Measurements from ENCODE around the gene COL5A2. TPM values are rescaled to one million over a fixed set of nuclear protein-coding genes. Genes with fewer than 3 reads are reported as not detected.

COL5A2 gene
- total and polyA plus RNA-seq, 9 of the 15 experiments (the other 6 are each of a cell fraction or from before 2014, with no cell fraction given) = 0.01 to 0.54 (median 0.19) TPM

DNA sequence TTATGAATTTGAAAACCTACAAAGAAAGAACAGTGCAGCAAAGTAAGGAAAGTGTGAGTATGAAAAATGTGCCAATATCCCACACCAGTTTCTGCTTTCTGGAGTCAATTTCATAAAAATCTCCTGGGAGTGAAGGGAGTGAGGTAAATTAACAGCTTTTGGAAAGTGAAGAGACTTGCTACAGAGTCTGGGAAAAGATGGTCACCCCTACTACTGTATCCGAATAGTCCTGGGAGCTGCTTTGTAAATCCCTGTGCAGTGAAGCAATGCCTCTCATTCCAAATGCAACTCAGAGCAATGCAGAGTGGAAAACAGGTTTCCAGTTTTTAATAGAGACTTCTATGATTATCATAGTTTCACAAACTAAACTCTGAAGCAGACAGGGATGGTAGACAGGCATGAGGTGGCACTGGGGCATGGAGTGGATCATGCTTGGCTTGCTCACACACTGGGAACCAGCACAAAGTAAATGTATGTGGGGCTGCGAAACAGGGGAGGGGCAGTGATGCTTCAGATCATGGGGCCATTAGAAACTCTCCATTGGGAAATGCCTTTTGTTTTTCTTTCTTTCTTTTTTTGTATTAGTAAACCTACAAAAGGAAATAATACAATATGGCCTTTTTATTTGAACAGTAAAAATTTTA is 10.6 kb downstream of the COL5A2 start (continued):
- TF ChIP-seq, protein P1, sequence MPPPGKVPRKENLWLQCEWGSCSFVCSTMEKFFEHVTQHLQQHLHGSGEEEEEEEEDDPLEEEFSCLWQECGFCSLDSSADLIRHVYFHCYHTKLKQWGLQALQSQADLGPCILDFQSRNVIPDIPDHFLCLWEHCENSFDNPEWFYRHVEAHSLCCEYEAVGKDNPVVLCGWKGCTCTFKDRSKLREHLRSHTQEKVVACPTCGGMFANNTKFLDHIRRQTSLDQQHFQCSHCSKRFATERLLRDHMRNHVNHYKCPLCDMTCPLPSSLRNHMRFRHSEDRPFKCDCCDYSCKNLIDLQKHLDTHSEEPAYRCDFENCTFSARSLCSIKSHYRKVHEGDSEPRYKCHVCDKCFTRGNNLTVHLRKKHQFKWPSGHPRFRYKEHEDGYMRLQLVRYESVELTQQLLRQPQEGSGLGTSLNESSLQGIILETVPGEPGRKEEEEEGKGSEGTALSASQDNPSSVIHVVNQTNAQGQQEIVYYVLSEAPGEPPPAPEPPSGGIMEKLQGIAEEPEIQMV (tag; conservative IDR thresholded peaks at IDR 0.05; ENCODE audit: low read depth) = no peak
- no peak for TF ChIP-seq ZNF695 (CRISPR knock-in tag; IDR thresholded peaks at IDR 0.05)
- TF ChIP-seq HDAC1 (IDR thresholded peaks at IDR 0.05) = no peak

DNA sequence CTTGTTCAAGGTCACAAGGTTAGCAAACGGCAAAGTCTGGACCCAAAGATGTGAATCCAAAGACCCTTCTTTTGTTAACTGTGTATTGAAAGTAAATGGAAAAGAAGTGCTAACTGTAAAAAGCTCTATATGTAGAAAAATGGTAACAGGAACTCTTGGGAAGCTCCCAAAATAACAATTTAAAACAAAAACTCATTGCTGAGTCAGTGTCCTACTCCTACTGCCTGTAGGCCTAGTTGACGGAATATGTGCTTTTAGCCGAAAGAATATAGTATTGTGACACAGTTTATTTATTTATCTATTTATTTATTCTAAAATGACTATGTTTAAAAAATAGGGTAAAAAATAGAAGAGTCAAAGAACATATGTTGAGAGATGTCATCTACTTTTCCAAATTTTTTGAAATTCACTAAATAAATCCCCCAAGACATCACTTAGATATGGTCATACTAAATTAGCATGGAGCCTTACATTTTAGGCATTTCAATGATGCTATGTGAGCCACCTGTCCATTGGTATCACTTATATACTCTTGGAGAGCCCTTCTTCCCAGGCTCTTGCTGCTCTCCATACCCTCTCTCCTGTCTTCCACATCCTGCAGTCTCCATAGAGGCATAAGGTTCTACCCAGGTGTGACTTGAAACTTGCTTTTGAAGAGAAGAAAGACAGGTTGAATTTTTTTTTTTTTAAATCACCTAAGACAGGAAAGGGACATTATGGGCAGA is 13.7 kb downstream of the COL5A2 start:
- no peaks in the 10 kb centered on the region for H3K36me3 ChIP-seq (ENCODE audit: control insufficient read depth, insufficient read depth, low read length)
- H3K9me3 ChIP-seq (replicated peaks; ENCODE audit: control insufficient read depth, insufficient read depth, low read depth, low read length) = no peaks in the 10 kb centered on the region
- DNase-seq (ENCODE audit: extremely low read depth in 1 of 4, low spot score in 3 of 4) = no peak
- POLR2A ChIA-PET = interaction anchor here (1.2 kb wide), 1 partner anchor 23 kb away, joined by 3 read pairs; no protein-coding TSS in a partner anchor
- H2AFZ ChIP-seq (ENCODE audit: low read depth, low read length) = no peak overlapping the region
- no peaks in the 10 kb centered on the region for H4K20me1 ChIP-seq (replicated peaks; ENCODE audit: control insufficient read depth, insufficient read depth, low read length)
- FAIRE-seq = no peak
- WGBS (ENCODE audit: insufficient coverage, low coverage, missing lambda C conversion rate) = 43% methylated on average over 3 of the region's 3 CpGs
- CTCF ChIA-PET (ENCODE audit: low intra/inter-chr PET ratio) = no interaction called here
- H3K27ac ChIP-seq (ENCODE audit: extremely low read depth, low read depth, low read length) = no peak overlapping the region
- intact Hi-C loops (cut with micrococcal nuclease) = no loop called here
- H3K9me1 ChIP-seq (ENCODE audit: control insufficient read depth, insufficient read depth, low read length) = no peaks in the 10 kb centered on the region
- no peaks in the 10 kb centered on the region for H3K27me3 ChIP-seq (ENCODE audit: control insufficient read depth in 2 of 2, insufficient read depth in 2 of 2, low read length in 2 of 2)
- in situ Hi-C loops (cut with MboI) = no loop called here
- H3K4me3 ChIP-seq = no peak overlapping the region
- no peaks in the 10 kb centered on the region for H3K4me1 ChIP-seq (replicated peaks in 1 of 2; ENCODE audit: control insufficient read depth in 2 of 2, insufficient read depth in 2 of 2, low read length in 2 of 2)
- H3K4me2 ChIP-seq (ENCODE audit: insufficient read depth, low read length) = no peak overlapping the region
- H3K9ac ChIP-seq (ENCODE audit: insufficient read depth in 1 of 2, low read depth in 2 of 2, low read length in 2 of 2) = no peak overlapping the region
- no peak for ATAC-seq
- no TSS peak for BruUV-seq (replicated peaks)
- no peaks in the 10 kb centered on the region for H3K79me2 ChIP-seq (ENCODE audit: control insufficient read depth, insufficient read depth, low read length)
- no peak for TF ChIP-seq ZNF507 (tag; conservative IDR thresholded peaks at IDR 0.05)
- TF ChIP-seq TBL1XR1 (IDR thresholded peaks at IDR 0.05; ENCODE audit: low read length in 2 of 2) = no peak
- TF ChIP-seq RBM34 (IDR thresholded peaks at IDR 0.05; ENCODE audit: borderline replicate concordance, insufficient read depth, low read length) = no peak
- TF ChIP-seq FOXA1 (IDR thresholded peaks at IDR 0.05; ENCODE audit: borderline replicate concordance) = no peak
- TF ChIP-seq, protein P2, sequence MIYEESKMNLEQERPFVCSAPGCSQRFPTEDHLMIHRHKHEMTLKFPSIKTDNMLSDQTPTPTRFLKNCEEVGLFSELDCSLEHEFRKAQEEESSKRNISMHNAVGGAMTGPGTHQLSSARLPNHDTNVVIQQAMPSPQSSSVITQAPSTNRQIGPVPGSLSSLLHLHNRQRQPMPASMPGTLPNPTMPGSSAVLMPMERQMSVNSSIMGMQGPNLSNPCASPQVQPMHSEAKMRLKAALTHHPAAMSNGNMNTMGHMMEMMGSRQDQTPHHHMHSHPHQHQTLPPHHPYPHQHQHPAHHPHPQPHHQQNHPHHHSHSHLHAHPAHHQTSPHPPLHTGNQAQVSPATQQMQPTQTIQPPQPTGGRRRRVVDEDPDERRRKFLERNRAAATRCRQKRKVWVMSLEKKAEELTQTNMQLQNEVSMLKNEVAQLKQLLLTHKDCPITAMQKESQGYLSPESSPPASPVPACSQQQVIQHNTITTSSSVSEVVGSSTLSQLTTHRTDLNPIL (CRISPR knock-in tag; IDR thresholded peaks at IDR 0.05) = no peak
- TF ChIP-seq, protein P3, sequence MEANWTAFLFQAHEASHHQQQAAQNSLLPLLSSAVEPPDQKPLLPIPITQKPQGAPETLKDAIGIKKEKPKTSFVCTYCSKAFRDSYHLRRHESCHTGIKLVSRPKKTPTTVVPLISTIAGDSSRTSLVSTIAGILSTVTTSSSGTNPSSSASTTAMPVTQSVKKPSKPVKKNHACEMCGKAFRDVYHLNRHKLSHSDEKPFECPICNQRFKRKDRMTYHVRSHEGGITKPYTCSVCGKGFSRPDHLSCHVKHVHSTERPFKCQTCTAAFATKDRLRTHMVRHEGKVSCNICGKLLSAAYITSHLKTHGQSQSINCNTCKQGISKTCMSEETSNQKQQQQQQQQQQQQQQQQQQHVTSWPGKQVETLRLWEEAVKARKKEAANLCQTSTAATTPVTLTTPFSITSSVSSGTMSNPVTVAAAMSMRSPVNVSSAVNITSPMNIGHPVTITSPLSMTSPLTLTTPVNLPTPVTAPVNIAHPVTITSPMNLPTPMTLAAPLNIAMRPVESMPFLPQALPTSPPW (CRISPR knock-in tag; IDR thresholded peaks at IDR 0.05) = no peak
- TF ChIP-seq YBX1 (IDR thresholded peaks at IDR 0.05) = no peak
- TF ChIP-seq POLR3A (IDR thresholded peaks at IDR 0.05; ENCODE audit: borderline replicate concordance, extremely low read depth, insufficient read depth, insufficient read length) = no peak
- TF ChIP-seq HDAC6 (IDR thresholded peaks at IDR 0.05; ENCODE audit: low read depth, low read length) = no peak
- no peak for TF ChIP-seq PPARD (CRISPR knock-in tag; IDR thresholded peaks at IDR 0.05)
